ENCODE measurements around the gene EIF4G2. TPM values are rescaled to one million over a fixed set of nuclear protein-coding genes. Genes with fewer than 3 reads are reported as not detected.
"Not testable (repeated sequence)": the region's sequence is repeated elsewhere in the genome, so short reads cannot be mapped to it uniquely, and the experiment has no call there.

The EIF4G2 gene
- total RNA-seq, 1 donor from 2014 or later, result 1,184 TPM

DNA sequence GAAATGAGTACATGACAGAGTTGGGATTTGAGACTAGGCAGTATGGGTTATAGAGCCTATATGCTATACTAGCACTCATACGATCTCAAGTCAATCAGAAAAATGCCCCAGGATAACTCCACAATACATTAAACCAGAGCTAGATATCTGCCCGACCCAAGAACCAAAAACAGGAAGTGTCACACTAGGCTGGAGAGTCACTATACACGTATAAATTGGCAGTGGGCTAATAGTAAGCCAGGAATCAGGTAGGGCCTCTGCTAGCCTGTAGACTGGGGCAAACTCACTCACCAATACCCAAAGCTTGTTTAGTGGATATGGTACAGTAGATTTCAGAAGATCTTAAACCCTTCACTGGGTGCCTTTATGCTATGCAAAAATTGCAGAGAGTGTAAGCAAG lies 16.2 kb upstream of the EIF4G2 start:
- Mint-ChIP-seq H3K4me3 (ENCODE audit: unreplicated experiment) (no peak overlapping the region), H3K27me3 (ENCODE audit: unreplicated experiment) (no peaks in the 10 kb centered on the region), H3K4me1 (ENCODE audit: unreplicated experiment) (no peaks in the 10 kb centered on the region), H3K9me3 (ENCODE audit: unreplicated experiment) (no peaks in the 10 kb centered on the region), H3K27ac (ENCODE audit: unreplicated experiment) (no peak overlapping the region), H3K36me3 (ENCODE audit: low read depth, unreplicated experiment) (peaks cover 2% of the 10 kb centered on the region)
- no peak for DNase-seq (ENCODE audit: low spot score)
- TF ChIP-seq, protein P1, sequence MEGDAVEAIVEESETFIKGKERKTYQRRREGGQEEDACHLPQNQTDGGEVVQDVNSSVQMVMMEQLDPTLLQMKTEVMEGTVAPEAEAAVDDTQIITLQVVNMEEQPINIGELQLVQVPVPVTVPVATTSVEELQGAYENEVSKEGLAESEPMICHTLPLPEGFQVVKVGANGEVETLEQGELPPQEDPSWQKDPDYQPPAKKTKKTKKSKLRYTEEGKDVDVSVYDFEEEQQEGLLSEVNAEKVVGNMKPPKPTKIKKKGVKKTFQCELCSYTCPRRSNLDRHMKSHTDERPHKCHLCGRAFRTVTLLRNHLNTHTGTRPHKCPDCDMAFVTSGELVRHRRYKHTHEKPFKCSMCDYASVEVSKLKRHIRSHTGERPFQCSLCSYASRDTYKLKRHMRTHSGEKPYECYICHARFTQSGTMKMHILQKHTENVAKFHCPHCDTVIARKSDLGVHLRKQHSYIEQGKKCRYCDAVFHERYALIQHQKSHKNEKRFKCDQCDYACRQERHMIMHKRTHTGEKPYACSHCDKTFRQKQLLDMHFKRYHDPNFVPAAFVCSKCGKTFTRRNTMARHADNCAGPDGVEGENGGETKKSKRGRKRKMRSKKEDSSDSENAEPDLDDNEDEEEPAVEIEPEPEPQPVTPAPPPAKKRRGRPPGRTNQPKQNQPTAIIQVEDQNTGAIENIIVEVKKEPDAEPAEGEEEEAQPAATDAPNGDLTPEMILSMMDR (IDR thresholded peaks at IDR 0.05; ENCODE audit: unreplicated experiment), result no peak

DNA sequence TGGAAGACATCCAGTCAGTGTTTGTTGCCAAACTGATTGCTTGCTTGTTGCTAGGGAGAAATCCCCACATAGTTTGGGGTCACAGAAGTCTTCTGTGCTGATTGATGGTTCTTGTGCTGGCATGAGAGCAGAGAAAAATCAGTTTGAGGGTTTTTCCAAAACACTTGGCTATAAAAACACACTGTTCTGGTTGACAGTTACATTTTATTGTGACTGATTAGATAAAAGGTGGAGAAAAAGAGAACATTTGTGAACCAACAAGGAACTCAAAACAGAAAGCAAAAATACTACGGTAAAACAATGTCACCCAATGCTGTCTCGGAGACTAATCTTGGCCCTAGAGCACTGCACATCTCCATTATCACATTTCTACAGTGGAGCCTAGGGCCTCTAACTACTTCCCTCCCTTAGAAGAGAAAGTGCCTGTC lies 14.4 kb upstream of the EIF4G2 start:
- Mint-ChIP-seq H3K4me1 (ENCODE audit: unreplicated experiment) (no peaks in the 10 kb centered on the region), H3K27me3 (ENCODE audit: unreplicated experiment) (no peaks in the 10 kb centered on the region), H3K27ac (ENCODE audit: unreplicated experiment) (no peak overlapping the region), H3K9me3 (ENCODE audit: unreplicated experiment) (no peaks in the 10 kb centered on the region), H3K4me3 (ENCODE audit: unreplicated experiment) (no peak overlapping the region), H3K36me3 (ENCODE audit: low read depth, unreplicated experiment) (no peaks in the 10 kb centered on the region)
- TF ChIP-seq, protein P1 (IDR thresholded peaks at IDR 0.05; ENCODE audit: unreplicated experiment), result no peak
- DNase-seq (ENCODE audit: low spot score), result no peak

DNA sequence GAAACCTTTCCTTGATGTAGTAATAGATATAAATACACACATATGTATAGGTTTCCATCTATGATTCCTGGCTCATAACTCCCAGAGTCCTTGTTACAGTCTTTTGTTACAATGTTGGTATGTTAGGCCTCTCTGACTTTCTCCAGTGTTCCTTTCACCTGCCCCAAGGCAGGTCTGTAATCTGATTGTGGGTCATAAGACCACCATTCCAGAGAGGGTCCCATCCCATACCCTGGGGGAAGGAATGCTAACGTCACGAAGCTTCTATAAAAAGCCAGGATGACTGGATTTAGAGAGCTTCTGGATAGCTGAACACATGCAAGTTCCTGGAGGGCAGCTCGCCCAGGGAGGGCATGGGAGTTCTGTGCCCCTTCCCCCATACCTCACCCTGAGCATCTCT lies 13.8 kb upstream of the EIF4G2 start:
- DNase-seq (ENCODE audit: low spot score); H3K9me3 Mint-ChIP-seq (ENCODE audit: unreplicated experiment); H3K4me3 Mint-ChIP-seq (ENCODE audit: unreplicated experiment); H3K27me3 Mint-ChIP-seq (ENCODE audit: unreplicated experiment); H3K36me3 Mint-ChIP-seq (ENCODE audit: low read depth, unreplicated experiment); H3K27ac Mint-ChIP-seq (ENCODE audit: unreplicated experiment); H3K4me1 Mint-ChIP-seq (ENCODE audit: unreplicated experiment): not testable (repeated sequence)

DNA sequence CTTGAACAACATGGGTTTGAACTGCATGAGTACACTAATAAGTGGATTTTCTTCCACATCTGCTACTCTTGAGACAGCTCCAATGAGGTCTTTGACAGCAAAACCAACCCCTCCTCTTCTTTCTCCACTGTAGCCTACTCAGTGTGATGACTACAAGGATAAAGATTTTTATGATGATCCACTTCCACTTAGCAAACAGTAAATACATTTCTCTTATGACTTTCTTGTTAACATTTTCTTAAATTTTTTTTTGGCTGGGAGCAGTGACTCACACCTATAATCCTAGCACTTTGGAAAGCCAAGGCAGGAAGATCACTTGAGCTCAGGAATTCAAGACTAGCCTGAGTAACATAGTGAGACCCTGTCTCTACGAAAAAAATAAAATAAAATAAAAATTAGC lies 9.9 kb upstream of the EIF4G2 start:
- Mint-ChIP-seq H3K9me3 (ENCODE audit: unreplicated experiment) (no peaks in the 10 kb centered on the region), H3K4me1 (ENCODE audit: unreplicated experiment) (no peaks in the 10 kb centered on the region), H3K36me3 (ENCODE audit: low read depth, unreplicated experiment) (no peaks in the 10 kb centered on the region), H3K27ac (ENCODE audit: unreplicated experiment) (no peak overlapping the region), H3K4me3 (ENCODE audit: unreplicated experiment) (no peak overlapping the region), H3K27me3 (ENCODE audit: unreplicated experiment) (no peaks in the 10 kb centered on the region)
- TF ChIP-seq, protein P1 (IDR thresholded peaks at IDR 0.05; ENCODE audit: unreplicated experiment), result no peak
- DNase-seq (ENCODE audit: low spot score), result no peak

DNA sequence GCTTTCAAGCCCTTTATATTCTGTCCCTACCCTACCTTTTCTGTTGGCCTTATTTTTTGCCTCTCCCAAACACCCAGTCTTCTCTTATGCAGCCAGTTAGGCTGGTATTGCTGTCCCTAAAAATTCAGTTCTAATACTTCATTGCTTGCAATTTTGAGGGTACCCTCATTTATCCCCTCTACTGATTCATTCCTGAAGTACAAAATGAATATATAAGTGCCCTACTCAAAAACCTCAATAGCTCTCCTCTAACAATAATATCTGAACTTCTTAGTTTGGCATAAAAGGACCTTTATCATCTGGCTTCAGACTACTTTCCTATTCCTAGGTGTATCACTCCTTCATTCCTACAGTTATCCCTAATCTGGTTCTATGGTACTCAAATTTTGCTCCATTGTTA lies 5.2 kb upstream of the EIF4G2 start:
- DNase-seq (ENCODE audit: low spot score), result no peak
- Mint-ChIP-seq H3K9me3 (ENCODE audit: unreplicated experiment) (no peaks in the 10 kb centered on the region), H3K36me3 (ENCODE audit: low read depth, unreplicated experiment) (no peaks in the 10 kb centered on the region), H3K4me3 (ENCODE audit: unreplicated experiment) (no peak overlapping the region), H3K4me1 (ENCODE audit: unreplicated experiment) (peaks cover 10% of the 10 kb centered on the region), H3K27me3 (ENCODE audit: unreplicated experiment) (peaks cover 2% of the 10 kb centered on the region), H3K27ac (ENCODE audit: unreplicated experiment) (no peak overlapping the region)
- TF ChIP-seq, protein P1 (IDR thresholded peaks at IDR 0.05; ENCODE audit: unreplicated experiment), result no peak

Measured in endothelial cell (in vitro differentiated cells).